ENCODE data around the gene PCLO.

PCLO gene

GRCh38 chr7:83143107-83143506 lies 19.6 kb downstream of the PCLO start:
- no peak overlapping the region for H3K4me3 ChIP-seq (ENCODE audit: low read depth, low read length)
- DNase-seq (ENCODE audit: low read depth), result peak; percentile 41
- TF ChIP-seq, protein P1, sequence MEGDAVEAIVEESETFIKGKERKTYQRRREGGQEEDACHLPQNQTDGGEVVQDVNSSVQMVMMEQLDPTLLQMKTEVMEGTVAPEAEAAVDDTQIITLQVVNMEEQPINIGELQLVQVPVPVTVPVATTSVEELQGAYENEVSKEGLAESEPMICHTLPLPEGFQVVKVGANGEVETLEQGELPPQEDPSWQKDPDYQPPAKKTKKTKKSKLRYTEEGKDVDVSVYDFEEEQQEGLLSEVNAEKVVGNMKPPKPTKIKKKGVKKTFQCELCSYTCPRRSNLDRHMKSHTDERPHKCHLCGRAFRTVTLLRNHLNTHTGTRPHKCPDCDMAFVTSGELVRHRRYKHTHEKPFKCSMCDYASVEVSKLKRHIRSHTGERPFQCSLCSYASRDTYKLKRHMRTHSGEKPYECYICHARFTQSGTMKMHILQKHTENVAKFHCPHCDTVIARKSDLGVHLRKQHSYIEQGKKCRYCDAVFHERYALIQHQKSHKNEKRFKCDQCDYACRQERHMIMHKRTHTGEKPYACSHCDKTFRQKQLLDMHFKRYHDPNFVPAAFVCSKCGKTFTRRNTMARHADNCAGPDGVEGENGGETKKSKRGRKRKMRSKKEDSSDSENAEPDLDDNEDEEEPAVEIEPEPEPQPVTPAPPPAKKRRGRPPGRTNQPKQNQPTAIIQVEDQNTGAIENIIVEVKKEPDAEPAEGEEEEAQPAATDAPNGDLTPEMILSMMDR (conservative IDR thresholded peaks at IDR 0.05; ENCODE audit: low read depth, low read length), result no peak

GRCh38 chr7:83142365-83142764 lies 20.3 kb downstream of the PCLO start:
- H3K4me3 ChIP-seq (ENCODE audit: low read depth, low read length), result no peak overlapping the region
- TF ChIP-seq, protein P1 (conservative IDR thresholded peaks at IDR 0.05; ENCODE audit: low read depth, low read length), result no peak
- no peak for DNase-seq (ENCODE audit: low read depth)

DNA sequence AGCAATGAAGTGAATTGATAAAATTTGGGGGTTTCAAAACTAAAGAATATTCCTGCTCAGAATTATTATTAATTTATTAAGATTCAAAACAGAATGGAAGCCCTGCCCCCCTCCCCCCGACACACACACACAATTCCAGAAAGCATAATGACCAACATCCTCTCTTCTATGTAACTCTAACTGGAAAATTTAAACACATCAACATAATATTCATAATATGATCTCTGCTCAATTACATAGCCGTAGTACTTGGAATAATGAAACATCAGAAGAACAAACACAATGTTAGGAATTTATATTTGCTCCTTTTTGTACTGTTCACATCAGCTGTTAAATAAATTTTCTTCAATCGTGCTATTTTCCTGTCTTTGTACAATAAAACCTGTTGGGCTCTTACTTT lies 20.8 kb downstream of the PCLO start:
- H3K4me3 ChIP-seq (ENCODE audit: low read depth, low read length), result no peak overlapping the region
- no peak for DNase-seq (ENCODE audit: low read depth)
- TF ChIP-seq, protein P1 (conservative IDR thresholded peaks at IDR 0.05; ENCODE audit: low read depth, low read length), result no peak

DNA sequence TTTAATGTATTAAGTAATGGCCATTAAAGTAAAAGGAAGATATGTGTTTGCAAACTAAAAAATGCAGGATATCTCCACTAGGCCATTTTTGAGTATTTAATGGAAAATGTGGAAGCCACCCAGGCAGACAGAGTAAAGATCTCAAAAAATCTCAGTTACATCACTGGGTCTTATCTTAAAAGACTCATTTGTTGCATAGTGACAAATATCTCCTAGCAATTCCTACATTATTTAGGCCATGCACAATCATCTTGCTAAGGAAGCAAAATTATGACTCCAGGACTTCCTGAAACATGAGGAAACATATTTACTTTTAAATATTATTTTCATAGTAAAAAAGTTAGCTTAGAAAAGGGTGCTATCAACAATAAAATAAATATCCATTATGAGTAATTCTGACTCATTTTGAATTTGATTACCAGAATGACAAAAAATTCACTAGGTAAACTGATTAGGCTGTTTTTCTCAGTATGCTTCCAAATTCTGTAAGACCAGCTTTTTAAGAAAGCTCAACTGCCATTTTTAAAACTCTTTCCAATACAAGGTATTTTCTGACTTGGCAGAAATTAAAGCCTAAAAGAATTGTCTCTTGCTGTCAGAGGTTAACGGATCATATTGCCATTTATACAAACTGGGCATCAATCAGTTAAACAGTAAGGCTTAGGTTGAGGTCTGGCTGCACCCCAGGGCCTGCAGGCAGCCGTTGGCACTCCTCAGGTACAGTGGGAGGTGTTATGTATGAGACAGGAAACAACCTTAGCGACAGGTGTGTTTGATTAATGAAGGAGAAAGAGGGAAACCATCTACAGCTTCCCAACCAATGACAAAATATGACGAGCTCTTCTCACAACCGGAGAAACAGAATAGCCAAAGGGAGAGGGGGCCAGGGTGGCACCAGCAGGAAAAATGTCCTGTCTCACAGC lies 31.8 kb downstream of the PCLO start:
- H3K4me3 ChIP-seq (ENCODE audit: low read depth, low read length), result no peak overlapping the region
- DNase-seq (ENCODE audit: low read depth), result peak; percentile 13
- TF ChIP-seq, protein P1 (conservative IDR thresholded peaks at IDR 0.05; ENCODE audit: low read depth, low read length), result no peak

DNA sequence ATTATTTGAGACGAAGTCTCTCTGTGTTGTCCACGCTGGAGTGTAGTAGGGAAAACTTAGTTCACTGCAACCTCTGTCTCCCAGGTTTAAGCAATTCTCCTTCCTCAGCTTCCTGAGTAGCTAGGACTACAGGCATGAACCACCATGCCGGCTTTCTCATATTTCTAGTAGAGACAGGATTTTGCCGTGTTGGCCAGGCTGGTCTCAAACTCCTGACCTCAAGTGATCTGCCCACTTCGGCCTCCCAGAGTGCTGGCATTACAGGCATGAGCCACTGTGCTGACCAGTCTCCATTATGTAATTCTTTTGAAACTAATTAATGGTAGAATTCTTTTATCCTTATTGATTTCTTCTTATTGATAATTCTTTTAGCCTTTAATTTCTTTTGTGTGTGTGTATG lies 32.5 kb downstream of the PCLO start:
- DNase-seq (ENCODE audit: low read depth), result no peak
- no peak overlapping the region for H3K4me3 ChIP-seq (ENCODE audit: low read depth, low read length)
- TF ChIP-seq, protein P1 (conservative IDR thresholded peaks at IDR 0.05; ENCODE audit: low read depth, low read length), result no peak

DNA sequence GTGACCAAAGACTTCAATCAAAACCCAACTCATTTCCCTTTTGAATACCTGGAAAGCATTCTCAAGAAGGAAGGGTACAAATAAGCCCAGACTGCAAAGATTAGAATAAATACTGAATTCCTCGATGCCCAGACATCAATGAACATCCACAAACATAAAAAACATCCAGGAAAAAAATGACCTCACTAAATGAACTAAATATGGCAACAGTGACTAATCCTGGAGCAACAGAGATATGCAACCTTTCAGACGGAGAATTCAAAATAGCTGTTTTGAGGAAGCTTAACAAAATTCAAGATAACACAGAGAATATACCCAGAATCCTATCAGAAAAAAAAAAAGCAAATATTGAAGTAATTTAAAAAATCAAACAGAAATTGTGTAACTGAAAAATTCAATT lies 43.2 kb downstream of the PCLO start:
- H3K4me3 ChIP-seq (ENCODE audit: low read depth, low read length), result no peak overlapping the region
- peak; percentile 55 for DNase-seq (ENCODE audit: low read depth)
- TF ChIP-seq, protein P1 (conservative IDR thresholded peaks at IDR 0.05; ENCODE audit: low read depth, low read length), result no peak

GRCh38 chr7:83119026-83119382 lies 43.7 kb downstream of the PCLO start:
- peak; percentile 28 for DNase-seq (ENCODE audit: low read depth)
- TF ChIP-seq, protein P1 (conservative IDR thresholded peaks at IDR 0.05; ENCODE audit: low read depth, low read length), result no peak
- no peak overlapping the region for H3K4me3 ChIP-seq (ENCODE audit: low read depth, low read length)
